ENCODE data around the gene KAT7. TPM values are rescaled to one million over a fixed set of nuclear protein-coding genes. Genes with fewer than 3 reads are reported as not detected.

KAT7 gene
- total and polyA plus RNA-seq, 2 of the 8 experiments (the other 6 are each of a cell fraction or from before 2014, with no cell fraction given): 90.9 to 139 TPM

DNA sequence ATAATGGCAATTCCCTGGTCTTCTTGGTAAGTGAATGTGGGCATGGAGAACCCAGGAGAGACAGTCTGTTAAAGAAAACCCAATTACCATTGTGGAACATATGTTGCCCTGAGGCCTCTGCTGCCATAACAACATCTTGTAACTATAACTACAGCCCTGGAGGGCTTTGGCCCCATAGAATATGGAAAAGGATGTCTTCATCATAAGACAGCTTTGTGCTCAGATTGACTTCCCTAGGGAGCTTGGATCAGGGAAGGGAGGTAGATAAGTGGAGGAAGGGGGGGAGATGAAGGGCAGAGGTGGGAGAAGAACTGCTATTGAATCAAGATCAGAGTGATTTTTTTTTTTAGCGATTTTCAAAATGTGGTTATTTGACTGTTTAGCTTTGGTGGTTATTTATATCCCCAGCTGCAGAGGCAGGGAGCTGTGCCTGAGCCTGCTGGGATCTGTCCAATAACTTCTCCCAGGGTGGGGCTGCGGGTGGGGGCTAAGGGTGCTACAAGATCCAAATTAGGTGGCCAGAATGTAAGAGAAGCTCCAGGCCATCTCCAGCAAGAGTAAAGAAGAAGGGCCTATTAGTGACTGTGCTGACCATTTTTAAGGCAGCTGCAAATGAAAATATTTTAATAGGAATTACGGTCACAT is 5.3 kb upstream of the KAT7 start (continued):
- TF ChIP-seq SIRT6 (IDR thresholded peaks at IDR 0.05; ENCODE audit: low read length): no peak
- no peak for TF ChIP-seq TEAD4 (IDR thresholded peaks at IDR 0.05; ENCODE audit: low read depth, low read length)
- TF ChIP-seq, protein P1, sequence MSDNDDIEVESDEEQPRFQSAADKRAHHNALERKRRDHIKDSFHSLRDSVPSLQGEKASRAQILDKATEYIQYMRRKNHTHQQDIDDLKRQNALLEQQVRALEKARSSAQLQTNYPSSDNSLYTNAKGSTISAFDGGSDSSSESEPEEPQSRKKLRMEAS (IDR thresholded peaks at IDR 0.05): no peak
- no peak for TF ChIP-seq POU5F1 (IDR thresholded peaks at IDR 0.05; ENCODE audit: low read depth, low read length)

Data from H1 (cell line).